PFSK-1 (cell line): ENCODE data around the gene SLC17A9.

Experiments
- FOXP2 ChIP-seq: optimal IDR thresholded peaks from 2 replicates; pipeline ENCODE3; 2011; ENCODE audit warnings: borderline replicate concordance, control low read depth, inconsistent platforms; ENCODE audit not compliant: insufficient read depth; ENCODE audit errors: extremely low read length, extremely low read depth
- POLR2AphosphoS5 ChIP-seq: IDR thresholded peaks from 2 replicates; pipeline ENCODE4 v1.6.1; 2012; ENCODE audit warnings: low read depth, mild to moderate bottlenecking, control low read depth, low read length, moderate library complexity
- SIN3A ChIP-seq: IDR thresholded peaks from 2 replicates; pipeline ENCODE4 v1.6.1; 2012; ENCODE audit warnings: mild to moderate bottlenecking, low read length, moderate library complexity, borderline replicate concordance; ENCODE audit not compliant: insufficient read depth
- TAF1 ChIP-seq: IDR thresholded peaks from 2 replicates; pipeline ENCODE4 v1.6.1; 2012; ENCODE audit warnings: low read length, control low read depth, borderline replicate concordance; ENCODE audit not compliant: insufficient read depth
- TF ChIP-seq, protein P1 (sequence below), 2 experiments: IDR thresholded peaks; 2 replicates each; pipeline versions ENCODE4 v1.6.1 to v1.8.0; 2011 to 2012; ENCODE audit warnings: low read depth in 2 of 2, low read length in 2 of 2, control low read depth in 1 of 2, inconsistent platforms in 1 of 2, mild to moderate bottlenecking in 1 of 2, moderate library complexity in 1 of 2; ENCODE audit not compliant: insufficient read depth in 1 of 2

The SLC17A9 gene

DNA sequence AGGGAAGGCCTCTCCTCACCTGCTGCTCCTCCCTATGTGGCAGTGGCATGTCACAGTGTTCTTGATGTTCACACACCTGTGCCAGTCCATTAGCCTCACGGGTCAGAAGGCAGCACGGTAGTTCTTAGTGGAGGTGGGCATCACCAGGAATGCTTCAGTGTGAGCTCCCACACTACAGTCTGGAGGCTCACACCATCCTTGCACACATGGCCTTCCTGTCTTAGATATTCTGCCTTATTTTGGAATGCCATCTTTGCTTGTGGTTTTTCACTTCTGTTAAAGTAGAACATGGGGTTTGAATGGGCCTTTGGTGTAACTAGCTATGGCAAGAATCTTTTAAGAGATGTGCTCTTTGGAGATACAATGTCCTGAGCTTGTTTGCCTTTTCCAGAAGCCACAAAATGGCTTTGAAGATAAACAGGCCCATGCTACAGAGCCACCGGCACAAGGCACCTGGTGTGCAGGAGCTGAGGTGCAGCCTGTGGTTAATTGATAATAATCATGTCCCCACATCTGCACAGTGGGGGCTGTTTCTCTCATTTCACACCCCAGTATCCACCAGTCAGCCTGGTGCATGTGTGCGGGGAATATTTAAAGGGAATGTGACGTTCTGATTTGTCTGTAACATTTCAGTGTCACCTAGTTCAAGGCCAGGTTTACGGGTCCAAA, 3.2 kb upstream of the SLC17A9 start:
- no peak for TF ChIP-seq POLR2AphosphoS5
- no peak for TF ChIP-seq SIN3A
- TF ChIP-seq, protein P1, sequence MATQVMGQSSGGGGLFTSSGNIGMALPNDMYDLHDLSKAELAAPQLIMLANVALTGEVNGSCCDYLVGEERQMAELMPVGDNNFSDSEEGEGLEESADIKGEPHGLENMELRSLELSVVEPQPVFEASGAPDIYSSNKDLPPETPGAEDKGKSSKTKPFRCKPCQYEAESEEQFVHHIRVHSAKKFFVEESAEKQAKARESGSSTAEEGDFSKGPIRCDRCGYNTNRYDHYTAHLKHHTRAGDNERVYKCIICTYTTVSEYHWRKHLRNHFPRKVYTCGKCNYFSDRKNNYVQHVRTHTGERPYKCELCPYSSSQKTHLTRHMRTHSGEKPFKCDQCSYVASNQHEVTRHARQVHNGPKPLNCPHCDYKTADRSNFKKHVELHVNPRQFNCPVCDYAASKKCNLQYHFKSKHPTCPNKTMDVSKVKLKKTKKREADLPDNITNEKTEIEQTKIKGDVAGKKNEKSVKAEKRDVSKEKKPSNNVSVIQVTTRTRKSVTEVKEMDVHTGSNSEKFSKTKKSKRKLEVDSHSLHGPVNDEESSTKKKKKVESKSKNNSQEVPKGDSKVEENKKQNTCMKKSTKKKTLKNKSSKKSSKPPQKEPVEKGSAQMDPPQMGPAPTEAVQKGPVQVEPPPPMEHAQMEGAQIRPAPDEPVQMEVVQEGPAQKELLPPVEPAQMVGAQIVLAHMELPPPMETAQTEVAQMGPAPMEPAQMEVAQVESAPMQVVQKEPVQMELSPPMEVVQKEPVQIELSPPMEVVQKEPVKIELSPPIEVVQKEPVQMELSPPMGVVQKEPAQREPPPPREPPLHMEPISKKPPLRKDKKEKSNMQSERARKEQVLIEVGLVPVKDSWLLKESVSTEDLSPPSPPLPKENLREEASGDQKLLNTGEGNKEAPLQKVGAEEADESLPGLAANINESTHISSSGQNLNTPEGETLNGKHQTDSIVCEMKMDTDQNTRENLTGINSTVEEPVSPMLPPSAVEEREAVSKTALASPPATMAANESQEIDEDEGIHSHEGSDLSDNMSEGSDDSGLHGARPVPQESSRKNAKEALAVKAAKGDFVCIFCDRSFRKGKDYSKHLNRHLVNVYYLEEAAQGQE (IDR thresholded peaks at IDR 0.05; ENCODE audit: insufficient read depth in 1 of 2, low read depth in 2 of 2, low read length in 2 of 2), result no peak
- no peak for TF ChIP-seq FOXP2
- no peak for TF ChIP-seq TAF1

DNA sequence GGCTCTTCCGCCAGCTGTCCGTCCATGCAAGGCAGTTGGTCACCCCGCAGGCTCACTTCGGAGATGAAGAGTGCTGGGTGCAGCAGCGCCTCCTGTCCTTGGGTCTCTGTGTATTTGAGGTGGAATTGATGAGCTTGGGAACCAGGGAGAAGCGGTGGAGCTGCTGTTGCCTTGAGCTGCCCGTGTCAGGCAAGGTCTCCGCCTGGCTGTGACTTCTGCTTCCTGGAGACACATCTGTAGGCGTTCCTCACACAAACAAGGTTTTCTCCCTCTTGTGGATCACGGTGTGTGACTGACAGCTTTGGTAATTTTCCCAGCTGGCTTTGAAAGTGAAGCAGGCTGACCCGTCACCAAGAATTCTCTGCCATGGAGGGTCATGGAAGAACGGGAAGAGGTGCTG, 2.5 kb upstream of the SLC17A9 start:
- TF ChIP-seq POLR2AphosphoS5 (no peak), TAF1 (no peak), SIN3A (no peak), FOXP2 (no peak)
- TF ChIP-seq, protein P1 (IDR thresholded peaks at IDR 0.05; ENCODE audit: insufficient read depth in 1 of 2, low read depth in 2 of 2, low read length in 2 of 2), result no peak

DNA sequence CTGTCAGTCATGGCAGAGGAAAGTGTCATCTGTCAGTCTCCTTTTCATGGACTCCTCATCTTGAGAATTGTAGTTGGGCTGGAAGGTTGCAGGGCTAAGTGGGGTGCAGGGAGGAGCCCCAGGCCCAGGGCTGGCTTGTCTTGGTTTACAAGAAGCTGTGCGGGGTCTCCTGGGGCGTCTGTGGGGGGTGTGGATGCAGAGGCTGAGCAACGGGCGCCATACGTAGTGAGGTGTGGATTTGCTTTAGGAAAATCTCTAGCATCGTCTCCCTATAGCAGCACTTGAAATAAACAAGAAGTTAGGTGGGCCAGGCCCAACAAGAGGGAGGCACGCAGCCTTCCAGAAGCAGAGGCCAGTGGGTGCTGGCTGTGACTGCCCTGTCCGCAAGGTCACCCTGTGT, 1.8 kb upstream of the SLC17A9 start:
- TF ChIP-seq POLR2AphosphoS5, result no peak
- no peak for TF ChIP-seq FOXP2
- TF ChIP-seq TAF1, result no peak
- TF ChIP-seq SIN3A, result no peak
- TF ChIP-seq, protein P1 (IDR thresholded peaks at IDR 0.05; ENCODE audit: insufficient read depth in 1 of 2, low read depth in 2 of 2, low read length in 2 of 2), result no peak

DNA sequence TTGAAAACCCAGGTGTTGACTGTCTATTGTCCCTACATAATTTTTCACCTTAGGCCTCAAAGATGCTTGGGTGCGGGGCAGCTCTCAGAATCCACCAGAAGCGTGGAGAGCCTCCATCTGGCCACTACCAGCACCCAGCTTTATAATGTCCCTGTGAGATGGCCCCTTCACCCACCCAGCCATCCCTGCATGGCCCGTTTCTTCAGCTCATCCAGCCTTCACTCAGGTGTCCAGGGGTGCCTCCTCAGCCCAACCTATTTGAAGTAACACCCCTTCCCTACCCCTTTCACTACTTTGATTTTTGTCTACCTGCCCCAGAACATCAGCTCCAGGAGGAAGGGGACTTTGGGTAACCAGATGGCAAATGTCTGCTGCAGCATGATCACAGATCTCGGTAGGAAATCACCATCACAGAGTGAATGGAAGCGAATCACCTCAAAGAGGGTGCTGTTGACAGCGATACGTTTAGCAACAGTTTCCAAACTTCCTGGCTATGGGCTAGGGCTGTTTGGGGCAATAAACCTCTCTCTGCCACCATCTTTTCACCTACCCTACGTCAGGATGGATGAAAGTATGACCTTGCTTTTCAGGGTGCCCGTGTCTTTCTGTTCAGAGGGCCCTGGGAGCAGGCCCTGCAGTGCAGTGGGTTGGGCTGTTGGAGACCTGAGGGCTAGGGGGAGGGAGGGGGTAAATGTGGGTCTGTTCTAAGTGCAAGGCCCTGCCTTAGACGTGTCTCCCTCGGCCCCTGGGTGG, 1.2 kb upstream of the SLC17A9 start:
- TF ChIP-seq FOXP2 (no peak), POLR2AphosphoS5 (no peak), SIN3A (no peak), TAF1 (no peak)
- TF ChIP-seq, protein P1 (IDR thresholded peaks at IDR 0.05; ENCODE audit: insufficient read depth in 1 of 2, low read depth in 2 of 2, low read length in 2 of 2), result no peak
